Liver (tissue), 9 donors: ENCODE data around the gene RASD2. TPM values are rescaled to one million over a fixed set of nuclear protein-coding genes. Genes with fewer than 3 reads are reported as not detected.
"Not testable (repeated sequence)": the region's sequence is repeated elsewhere in the genome, so short reads cannot be mapped to it uniquely, and the experiment has no call there.

Source experiments
- DNase-seq: peaks from one replicate; pipeline ENCODE4 v3.0.0-alpha.2; 2017; ENCODE audit warnings: low spot score
- H3K27ac ChIP-seq, 2 donors: one replicate each; pipeline ENCODE4 v1.7.0; 2013; ENCODE audit warnings: inconsistent platforms in 2 of 2, low read length in 2 of 2, control low read depth in 1 of 2, low read depth in 1 of 2, mild to moderate bottlenecking in 1 of 2
- H3K27me3 ChIP-seq, 4 donors: one replicate each; pipeline versions ENCODE4 v1.6.1 to v1.7.0; 2013; ENCODE audit warnings: low read length in 3 of 4, inconsistent platforms in 1 of 4, mild to moderate bottlenecking in 1 of 4, moderate library complexity in 1 of 4; ENCODE audit not compliant: control insufficient read depth in 4 of 4, insufficient read depth in 4 of 4
- H3K36me3 ChIP-seq, 4 donors: one replicate each; pipeline versions ENCODE4 v1.6.1 to v1.7.0; 2013; ENCODE audit warnings: low read length in 3 of 4, mild to moderate bottlenecking in 3 of 4, low read depth in 1 of 4, moderate library complexity in 1 of 4; ENCODE audit not compliant: control insufficient read depth in 4 of 4, insufficient read depth in 3 of 4
- H3K4me1 ChIP-seq, 4 donors: one replicate each; pipeline versions ENCODE4 v1.6.1 to v1.7.0; 2013; ENCODE audit warnings: low read length in 3 of 4, mild to moderate bottlenecking in 3 of 4, moderate library complexity in 1 of 4; ENCODE audit not compliant: control insufficient read depth in 4 of 4, insufficient read depth in 4 of 4
- H3K4me3 ChIP-seq, 3 donors: one replicate each; pipeline versions ENCODE4 v1.6.1 to v1.7.0; 2013; ENCODE audit warnings: low read length in 3 of 3, control low read depth in 1 of 3, low read depth in 1 of 3, mild to moderate bottlenecking in 1 of 3
- H3K9ac ChIP-seq, 2 donors: one replicate each; pipeline ENCODE4 v1.7.0; 2013; ENCODE audit warnings: low read length in 2 of 2, mild to moderate bottlenecking in 2 of 2, moderate library complexity in 2 of 2, control low read depth in 1 of 2, low read depth in 1 of 2
- H3K9me3 ChIP-seq, 4 donors: one replicate each; pipeline versions ENCODE4 v1.6.1 to v1.7.0; 2013; ENCODE audit warnings: low read length in 3 of 4; ENCODE audit not compliant: control insufficient read depth in 4 of 4
- FOXA1 ChIP-seq: IDR thresholded peaks from 2 replicates; pipeline ENCODE4 v1.6.1; 2016; ENCODE audit warnings: antibody characterized with exemption
- FOXA2 ChIP-seq: IDR thresholded peaks from 2 replicates; pipeline ENCODE4 v1.6.1; 2016; ENCODE audit warnings: antibody characterized with exemption
- GABPA ChIP-seq, 2 donors: IDR thresholded peaks in 1 of 2; conservative IDR thresholded peaks in 1 of 2; 2 replicates each; pipeline ENCODE4 v1.6.1; 2016; ENCODE audit warnings: antibody characterized with exemption in 2 of 2, mild to moderate bottlenecking in 1 of 2, moderate library complexity in 1 of 2
- HNF4A ChIP-seq, 2 donors: conservative IDR thresholded peaks; 2 replicates each; pipeline ENCODE4 v1.6.1; 2016; ENCODE audit warnings: antibody characterized with exemption in 2 of 2, mild to moderate bottlenecking in 2 of 2
- HNF4G ChIP-seq: IDR thresholded peaks from 2 replicates; pipeline ENCODE4 v1.6.1; 2016; ENCODE audit warnings: antibody characterized with exemption
- JUND ChIP-seq, 2 donors: IDR thresholded peaks; 2 replicates each; pipeline ENCODE4 v1.6.1; 2016; ENCODE audit warnings: antibody characterized with exemption in 2 of 2
- NR2F2 ChIP-seq: IDR thresholded peaks from 2 replicates; pipeline ENCODE4 v1.6.1; 2016; ENCODE audit warnings: antibody characterized with exemption
- RXRA ChIP-seq, 2 donors: IDR thresholded peaks; 2 replicates each; pipeline ENCODE4 v1.6.1; 2017 to 2018; ENCODE audit warnings: antibody characterized with exemption in 2 of 2, mild to moderate bottlenecking in 1 of 2
- SP1 ChIP-seq: IDR thresholded peaks from 2 replicates; pipeline ENCODE4 v1.6.1; 2018; ENCODE audit warnings: antibody characterized with exemption, mild to moderate bottlenecking
- YY1 ChIP-seq: IDR thresholded peaks from 2 replicates; pipeline ENCODE4 v1.6.1; 2016; ENCODE audit warnings: antibody characterized with exemption, mild to moderate bottlenecking
- WGBS: extraction: QIAGEN DNeasy Blood & Tissue Kit; methylation state at CpG from one replicate; pipeline ENCODE4 v1.1.7; 2013; 5-methylcytosine and 5-hydroxymethylcytosine counted together
- polyA plus RNA-seq, 2 donors: library from polyadenylated mRNA; stranded (reverse) in 1 of 2; unstranded in 1 of 2; fragments of 200-250 nt in 1 of 2; fragments of >200 nt in 1 of 2; fragmentation: Nextera tagmentation in 1 of 2; extraction: Ambion mirVana in 1 of 2; gene quantifications; one replicate each; pipeline versions ENCODE4 v1.2.1 to v1.2.3, GENCODE V29; 2013 to 2015
- total RNA-seq, 2 donors: library from RNA; depleted of rRNA; stranded (reverse); fragments of >200 nt; gene quantifications; one replicate each; pipeline ENCODE4 v1.2.3, GENCODE V29; 2014
- TF ChIP-seq, protein P1 (sequence below): IDR thresholded peaks from 2 replicates; pipeline ENCODE4 v1.6.1; 2016; ENCODE audit warnings: antibody characterized with exemption
- TF ChIP-seq, protein P2 (sequence below): IDR thresholded peaks from 2 replicates; pipeline ENCODE4 v1.6.1; 2016; ENCODE audit warnings: antibody characterized with exemption, mild to moderate bottlenecking
- TF ChIP-seq, protein P3 (sequence below): fragments of 150-350 bp; IDR thresholded peaks from 2 replicates; pipeline ENCODE4 v1.5.1; 2017; ENCODE audit warnings: improper control_type of control experiment, low read depth, low read length; ENCODE audit not compliant: missing input control
- TF ChIP-seq, protein P4 (sequence below): IDR thresholded peaks from 2 replicates; pipeline ENCODE4 v1.6.1; 2016; ENCODE audit warnings: antibody characterized with exemption
- TF ChIP-seq, protein P5 (sequence below): IDR thresholded peaks from 2 replicates; pipeline ENCODE4 v1.6.1; 2016; ENCODE audit warnings: antibody characterized with exemption
- donor health status: healthy.
- donor health status: healthy.
- donor health status: healthy.
- donor health status: healthy.
- donor health status: healthy.

The RASD2 gene, protein sequence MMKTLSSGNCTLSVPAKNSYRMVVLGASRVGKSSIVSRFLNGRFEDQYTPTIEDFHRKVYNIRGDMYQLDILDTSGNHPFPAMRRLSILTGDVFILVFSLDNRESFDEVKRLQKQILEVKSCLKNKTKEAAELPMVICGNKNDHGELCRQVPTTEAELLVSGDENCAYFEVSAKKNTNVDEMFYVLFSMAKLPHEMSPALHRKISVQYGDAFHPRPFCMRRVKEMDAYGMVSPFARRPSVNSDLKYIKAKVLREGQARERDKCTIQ
- total RNA-seq: under 1 TPM in 1 of 2 donors, not detected in 1; under 0.01 TPM
- polyA plus RNA-seq: under 1 TPM in 1 of 2 donors, not detected in 1; 0.05 TPM

DNA sequence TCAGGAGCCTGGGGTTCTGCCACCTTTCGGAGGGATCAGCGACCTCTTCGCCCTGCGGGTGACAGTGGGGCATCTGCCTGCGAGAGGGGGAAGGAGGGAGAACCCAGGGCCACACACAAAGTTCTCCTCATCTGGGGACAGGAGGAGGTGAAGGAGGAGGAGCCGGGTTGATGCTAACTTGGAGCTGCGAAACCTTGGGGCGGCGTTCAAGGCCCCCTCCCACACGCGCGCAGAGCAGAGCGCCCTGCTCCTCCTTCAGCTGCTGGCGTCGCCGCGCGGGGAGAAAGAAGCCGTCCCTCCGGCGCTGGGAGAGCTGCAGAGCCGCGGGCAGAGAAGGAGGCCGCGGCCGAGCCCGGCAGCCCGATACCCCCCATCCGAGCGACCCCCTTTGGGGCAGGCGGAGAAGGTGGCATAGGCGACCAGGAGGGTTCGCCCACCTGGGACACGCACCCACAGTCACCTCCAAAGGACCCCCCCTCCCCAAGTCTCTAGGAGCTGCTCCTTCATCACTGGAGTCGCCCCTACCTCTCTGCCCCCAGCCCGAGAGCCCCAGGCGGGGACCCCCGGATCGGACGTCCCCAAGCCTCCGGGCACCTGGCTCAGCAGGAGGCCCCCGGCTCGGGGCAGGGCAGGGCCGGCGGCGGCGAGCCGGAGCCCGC is at the start of gene RASD2:
Gene RASD2, plus strand, starts transcription at position 237 of the 659 bp plus-strand sequence. CDS start 5,979 bp downstream, outside the sequence.
- Histone ChIP-seq H3K9ac (peak within 1 kb of the TSS in 1 of 2 donors; percentile 17), H3K27me3 (peaks cover 0 to 2% (median 0%) of the 10 kb centered on the region in 4 donors), H3K4me1 (peaks cover 11 to 21% (median 17%) of the 10 kb centered on the region in 4 donors), H3K9me3 (no peaks in the 10 kb centered on the region), H3K4me3 (peak within 1 kb of the TSS; percentile 5 to 58 (median 52)), H3K36me3 (no peaks in the 10 kb centered on the region), H3K27ac (no peak within 1 kb of the TSS)
- DNase-seq: no peak
- WGBS: 2% methylated on average over 49 of the region's 49 CpGs
- no peak for TF ChIP-seq HNF4A (conservative IDR thresholded peaks at IDR 0.05)
- TF ChIP-seq, protein P1, sequence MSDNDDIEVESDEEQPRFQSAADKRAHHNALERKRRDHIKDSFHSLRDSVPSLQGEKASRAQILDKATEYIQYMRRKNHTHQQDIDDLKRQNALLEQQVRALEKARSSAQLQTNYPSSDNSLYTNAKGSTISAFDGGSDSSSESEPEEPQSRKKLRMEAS: no peak
- TF ChIP-seq, protein P2, sequence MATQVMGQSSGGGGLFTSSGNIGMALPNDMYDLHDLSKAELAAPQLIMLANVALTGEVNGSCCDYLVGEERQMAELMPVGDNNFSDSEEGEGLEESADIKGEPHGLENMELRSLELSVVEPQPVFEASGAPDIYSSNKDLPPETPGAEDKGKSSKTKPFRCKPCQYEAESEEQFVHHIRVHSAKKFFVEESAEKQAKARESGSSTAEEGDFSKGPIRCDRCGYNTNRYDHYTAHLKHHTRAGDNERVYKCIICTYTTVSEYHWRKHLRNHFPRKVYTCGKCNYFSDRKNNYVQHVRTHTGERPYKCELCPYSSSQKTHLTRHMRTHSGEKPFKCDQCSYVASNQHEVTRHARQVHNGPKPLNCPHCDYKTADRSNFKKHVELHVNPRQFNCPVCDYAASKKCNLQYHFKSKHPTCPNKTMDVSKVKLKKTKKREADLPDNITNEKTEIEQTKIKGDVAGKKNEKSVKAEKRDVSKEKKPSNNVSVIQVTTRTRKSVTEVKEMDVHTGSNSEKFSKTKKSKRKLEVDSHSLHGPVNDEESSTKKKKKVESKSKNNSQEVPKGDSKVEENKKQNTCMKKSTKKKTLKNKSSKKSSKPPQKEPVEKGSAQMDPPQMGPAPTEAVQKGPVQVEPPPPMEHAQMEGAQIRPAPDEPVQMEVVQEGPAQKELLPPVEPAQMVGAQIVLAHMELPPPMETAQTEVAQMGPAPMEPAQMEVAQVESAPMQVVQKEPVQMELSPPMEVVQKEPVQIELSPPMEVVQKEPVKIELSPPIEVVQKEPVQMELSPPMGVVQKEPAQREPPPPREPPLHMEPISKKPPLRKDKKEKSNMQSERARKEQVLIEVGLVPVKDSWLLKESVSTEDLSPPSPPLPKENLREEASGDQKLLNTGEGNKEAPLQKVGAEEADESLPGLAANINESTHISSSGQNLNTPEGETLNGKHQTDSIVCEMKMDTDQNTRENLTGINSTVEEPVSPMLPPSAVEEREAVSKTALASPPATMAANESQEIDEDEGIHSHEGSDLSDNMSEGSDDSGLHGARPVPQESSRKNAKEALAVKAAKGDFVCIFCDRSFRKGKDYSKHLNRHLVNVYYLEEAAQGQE: no peak

DNA sequence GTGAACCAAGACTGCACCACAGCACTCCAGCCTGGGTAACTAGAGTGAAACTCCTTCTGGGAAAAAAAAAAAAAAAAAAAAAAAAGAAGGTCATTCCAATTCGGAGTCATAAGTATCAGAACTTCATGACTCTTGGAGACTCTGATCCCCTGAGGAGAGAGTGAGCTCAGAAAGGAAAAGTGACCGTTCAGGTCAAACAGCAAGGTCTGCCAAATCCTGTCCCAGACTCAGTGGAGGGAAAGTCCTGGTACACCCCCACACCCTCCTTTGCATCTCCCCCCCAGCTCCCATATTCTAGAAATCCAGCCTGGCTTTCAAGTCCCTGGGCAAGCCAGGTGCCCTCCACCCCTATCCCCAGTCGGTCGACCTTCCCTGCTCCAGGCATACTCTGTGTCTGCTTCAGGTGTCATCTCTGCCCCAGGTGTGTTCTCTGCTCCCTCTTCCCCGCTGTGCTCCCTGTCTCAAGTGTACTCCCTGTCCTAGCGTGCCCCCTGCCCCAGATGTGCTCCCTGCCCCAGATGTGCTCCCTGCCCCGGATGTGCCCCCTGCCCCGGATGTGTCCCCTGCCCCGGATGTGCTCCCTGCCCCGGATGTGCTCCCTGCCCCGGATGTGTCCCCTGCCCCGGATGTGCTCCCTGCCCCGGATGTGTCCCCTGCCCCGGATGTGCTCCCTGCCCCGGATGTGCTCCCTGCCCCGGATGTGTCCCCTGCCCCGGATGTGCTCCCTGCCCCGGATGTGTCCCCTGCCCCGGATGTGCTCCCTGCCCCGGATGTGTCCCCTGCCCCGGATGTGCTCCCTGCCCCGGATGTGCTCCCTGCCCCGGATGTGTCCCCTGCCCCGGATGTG is 49.3 kb upstream of the RASD2 start:
- H3K9ac ChIP-seq, DNase-seq, H3K27ac ChIP-seq, H3K4me1 ChIP-seq, H3K27me3 ChIP-seq, H3K36me3 ChIP-seq, H3K4me3 ChIP-seq, H3K9me3 ChIP-seq: not testable (repeated sequence)
- TF ChIP-seq GABPA (IDR thresholded peaks at IDR 0.05 in 1 of 2, conservative IDR thresholded peaks at IDR 0.05 in 1 of 2): peak; percentile 46 to 68
- WGBS: 79% methylated on average over 21 of the region's 24 CpGs

DNA sequence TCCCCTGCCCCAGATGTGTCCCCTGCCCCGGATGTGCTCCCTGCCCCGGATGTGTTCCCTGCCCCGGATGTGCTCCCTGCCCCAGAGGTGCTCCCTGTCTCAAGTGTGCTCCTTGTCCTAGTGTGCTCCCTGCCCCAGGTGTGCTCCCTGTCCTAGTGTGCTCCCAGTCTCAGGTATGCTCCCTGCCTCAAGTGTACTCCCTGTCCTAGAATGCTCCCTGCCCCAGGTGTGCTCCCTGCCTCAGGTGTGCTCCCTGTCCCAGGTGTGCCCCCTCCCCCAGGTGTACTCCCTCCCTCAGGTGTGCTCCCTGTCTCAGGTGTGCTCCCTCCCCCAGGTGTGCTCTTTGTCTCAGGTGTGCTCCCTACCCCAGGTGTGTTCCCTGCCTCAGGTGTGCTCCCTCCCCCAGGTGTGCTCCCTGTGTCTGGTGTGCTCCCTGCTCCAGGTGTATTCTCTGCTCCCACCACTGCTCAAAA is 48.7 kb upstream of the RASD2 start:
- Histone ChIP-seq H3K4me3 (no peak overlapping the region), H3K9me3 (no peaks in the 10 kb centered on the region), H3K9ac (no peak overlapping the region), H3K27me3 (no peaks in the 10 kb centered on the region), H3K4me1 (no peaks in the 10 kb centered on the region), H3K36me3 (no peaks in the 10 kb centered on the region), H3K27ac (no peak overlapping the region)
- no peak for DNase-seq
- TF ChIP-seq, protein P3, sequence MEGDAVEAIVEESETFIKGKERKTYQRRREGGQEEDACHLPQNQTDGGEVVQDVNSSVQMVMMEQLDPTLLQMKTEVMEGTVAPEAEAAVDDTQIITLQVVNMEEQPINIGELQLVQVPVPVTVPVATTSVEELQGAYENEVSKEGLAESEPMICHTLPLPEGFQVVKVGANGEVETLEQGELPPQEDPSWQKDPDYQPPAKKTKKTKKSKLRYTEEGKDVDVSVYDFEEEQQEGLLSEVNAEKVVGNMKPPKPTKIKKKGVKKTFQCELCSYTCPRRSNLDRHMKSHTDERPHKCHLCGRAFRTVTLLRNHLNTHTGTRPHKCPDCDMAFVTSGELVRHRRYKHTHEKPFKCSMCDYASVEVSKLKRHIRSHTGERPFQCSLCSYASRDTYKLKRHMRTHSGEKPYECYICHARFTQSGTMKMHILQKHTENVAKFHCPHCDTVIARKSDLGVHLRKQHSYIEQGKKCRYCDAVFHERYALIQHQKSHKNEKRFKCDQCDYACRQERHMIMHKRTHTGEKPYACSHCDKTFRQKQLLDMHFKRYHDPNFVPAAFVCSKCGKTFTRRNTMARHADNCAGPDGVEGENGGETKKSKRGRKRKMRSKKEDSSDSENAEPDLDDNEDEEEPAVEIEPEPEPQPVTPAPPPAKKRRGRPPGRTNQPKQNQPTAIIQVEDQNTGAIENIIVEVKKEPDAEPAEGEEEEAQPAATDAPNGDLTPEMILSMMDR: no peak
- TF ChIP-seq JUND (IDR thresholded peaks at IDR 0.05) (no peak), NR2F2 (peak; percentile 62), GABPA (IDR thresholded peaks at IDR 0.05 in 1 of 2, conservative IDR thresholded peaks at IDR 0.05 in 1 of 2) (peak; percentile 19 to 34), RXRA (IDR thresholded peaks at IDR 0.05) (no peak), YY1 (no peak), SP1 (no peak), FOXA2 (no peak), HNF4G (no peak), FOXA1 (no peak), HNF4A (conservative IDR thresholded peaks at IDR 0.05) (no peak)
- TF ChIP-seq, protein P4, sequence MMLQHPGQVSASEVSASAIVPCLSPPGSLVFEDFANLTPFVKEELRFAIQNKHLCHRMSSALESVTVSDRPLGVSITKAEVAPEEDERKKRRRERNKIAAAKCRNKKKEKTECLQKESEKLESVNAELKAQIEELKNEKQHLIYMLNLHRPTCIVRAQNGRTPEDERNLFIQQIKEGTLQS: no peak
- TF ChIP-seq, protein P5, sequence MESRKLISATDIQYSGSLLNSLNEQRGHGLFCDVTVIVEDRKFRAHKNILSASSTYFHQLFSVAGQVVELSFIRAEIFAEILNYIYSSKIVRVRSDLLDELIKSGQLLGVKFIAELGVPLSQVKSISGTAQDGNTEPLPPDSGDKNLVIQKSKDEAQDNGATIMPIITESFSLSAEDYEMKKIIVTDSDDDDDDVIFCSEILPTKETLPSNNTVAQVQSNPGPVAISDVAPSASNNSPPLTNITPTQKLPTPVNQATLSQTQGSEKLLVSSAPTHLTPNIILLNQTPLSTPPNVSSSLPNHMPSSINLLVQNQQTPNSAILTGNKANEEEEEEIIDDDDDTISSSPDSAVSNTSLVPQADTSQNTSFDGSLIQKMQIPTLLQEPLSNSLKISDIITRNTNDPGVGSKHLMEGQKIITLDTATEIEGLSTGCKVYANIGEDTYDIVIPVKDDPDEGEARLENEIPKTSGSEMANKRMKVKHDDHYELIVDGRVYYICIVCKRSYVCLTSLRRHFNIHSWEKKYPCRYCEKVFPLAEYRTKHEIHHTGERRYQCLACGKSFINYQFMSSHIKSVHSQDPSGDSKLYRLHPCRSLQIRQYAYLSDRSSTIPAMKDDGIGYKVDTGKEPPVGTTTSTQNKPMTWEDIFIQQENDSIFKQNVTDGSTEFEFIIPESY: no peak
- TF ChIP-seq, protein P1: no peak
- 80% methylated on average over 3 of the region's 3 CpGs for WGBS
